Naive thymus-derived CD4-positive, alpha-beta T cell (primary cell): ENCODE data around the gene MVK. TPM values are rescaled to one million over a fixed set of nuclear protein-coding genes. Genes with fewer than 3 reads are reported as not detected.

Source experiments
- ATAC-seq: fragments of 150-1000 bp; cut with Tn5 transposase; 2 replicates; pipeline ENCODE4 v1.10.0; 2021; ENCODE audit warnings: mild to moderate bottlenecking, moderate library complexity
- CTCF ChIA-PET: fragments of 350-600 bp; sonication (Branson Sonifier 250); formaldehyde crosslinking; loops from one replicate; lab custom pipeline; 2021; ENCODE audit warnings: antibody characterized with exemption; lab: Charles Lee
- POLR2A ChIA-PET: fragments of 350-600 bp; sonication (Branson Sonifier 250); formaldehyde crosslinking; loops from one replicate; lab custom pipeline; 2021; ENCODE audit warnings: antibody characterized with exemption, inconsistent platforms; lab: Charles Lee
- DNase-seq, 9 donors: peaks; one replicate each; pipeline versions ENCODE4 v3.0.0 to v3.0.0-alpha.2; 2020 to 2022; ENCODE audit warnings: mixed read lengths in 1 of 9
- H3K27ac ChIP-seq: one replicate; pipeline ENCODE4 v1.7.0; 2013; ENCODE audit warnings: mild to moderate bottlenecking, low read depth, low read length, moderate library complexity
- H3K27me3 ChIP-seq, 2 donors: one replicate each; pipeline ENCODE4 v1.7.0; 2013; ENCODE audit warnings: low read length in 2 of 2, mild to moderate bottlenecking in 2 of 2, moderate library complexity in 2 of 2; ENCODE audit not compliant: control insufficient read depth in 2 of 2, insufficient read depth in 2 of 2
- H3K36me3 ChIP-seq, 3 experiments: 1 replicate in 2 of 3; 2 replicates in 1 of 3; pipeline ENCODE4 v1.7.0; 2013; ENCODE audit warnings: low read length in 3 of 3, mild to moderate bottlenecking in 3 of 3, moderate library complexity in 1 of 3; ENCODE audit not compliant: insufficient read depth in 3 of 3, control insufficient read depth in 2 of 3
- H3K4me1 ChIP-seq, 2 donors: one replicate each; pipeline ENCODE4 v1.7.0; 2013; ENCODE audit warnings: low read length in 2 of 2, mild to moderate bottlenecking in 2 of 2, moderate library complexity in 1 of 2; ENCODE audit not compliant: control insufficient read depth in 2 of 2, insufficient read depth in 2 of 2
- H3K4me3 ChIP-seq: 2 replicates; pipeline ENCODE4 v1.7.0; 2013; ENCODE audit warnings: mild to moderate bottlenecking, low read length
- H3K9me3 ChIP-seq, 3 experiments: 1 replicate in 2 of 3; 2 replicates in 1 of 3; pipeline ENCODE4 v1.7.0; 2013; ENCODE audit warnings: low read length in 3 of 3; ENCODE audit not compliant: control insufficient read depth in 2 of 3
- H3K27ac Mint-ChIP-seq, 9 donors: one replicate each; pipeline ENCODE4 v1.8.0; 2020 to 2022; ENCODE audit warnings: mixed read lengths in 9 of 9, mild to moderate bottlenecking in 8 of 9, moderate library complexity in 5 of 9, inconsistent platforms in 2 of 9
- H3K27me3 Mint-ChIP-seq, 5 donors: one replicate each; pipeline ENCODE4 v1.8.0; 2021 to 2022; ENCODE audit warnings: mixed read lengths in 5 of 5, mild to moderate bottlenecking in 1 of 5
- H3K36me3 Mint-ChIP-seq, 5 donors: one replicate each; pipeline ENCODE4 v1.8.0; 2020 to 2022; ENCODE audit warnings: mixed read lengths in 5 of 5, mild to moderate bottlenecking in 3 of 5, inconsistent platforms in 1 of 5
- H3K4me1 Mint-ChIP-seq, 7 donors: one replicate each; pipeline ENCODE4 v1.8.0; 2020 to 2022; ENCODE audit warnings: mixed read lengths in 7 of 7, mild to moderate bottlenecking in 3 of 7, inconsistent platforms in 1 of 7
- H3K4me3 Mint-ChIP-seq, 10 donors: one replicate each; pipeline ENCODE4 v1.8.0; 2020 to 2022; ENCODE audit warnings: mild to moderate bottlenecking in 10 of 10, mixed read lengths in 10 of 10, moderate library complexity in 6 of 10, inconsistent platforms in 2 of 10
- H3K9me3 Mint-ChIP-seq, 11 donors: one replicate each; pipeline ENCODE4 v1.8.0; 2020 to 2022; ENCODE audit warnings: mixed read lengths in 11 of 11, mild to moderate bottlenecking in 4 of 11, inconsistent platforms in 1 of 11, moderate library complexity in 1 of 11
- intact Hi-C, 2 donors: fragments of 100-400 bp; cut with micrococcal nuclease; formaldehyde crosslinking; loops; one replicate each; pipeline ENCODE4 v1.15.1; 2023
- polyA plus RNA-seq, 2 donors: library from polyadenylated mRNA; unstranded; fragments of 300-500 nt; fragmentation: Illumina TruSeq; gene quantifications; one replicate each; pipeline ENCODE4 v1.2.3, GENCODE V29; 2021
- total RNA-seq, 6 experiments: library from RNA in 5 of 6; stranded (reverse) in 5 of 6; gene quantifications; 1 replicate in 5 of 6; 2 replicates in 1 of 6; pipeline ENCODE4 v1.2.3 and lab custom pipeline; 2021 to 2026

The MVK gene
- total and polyA plus RNA-seq, 7 experiments from 2014 or later, result 1.7 to 14.8 (median 11.7) TPM

DNA sequence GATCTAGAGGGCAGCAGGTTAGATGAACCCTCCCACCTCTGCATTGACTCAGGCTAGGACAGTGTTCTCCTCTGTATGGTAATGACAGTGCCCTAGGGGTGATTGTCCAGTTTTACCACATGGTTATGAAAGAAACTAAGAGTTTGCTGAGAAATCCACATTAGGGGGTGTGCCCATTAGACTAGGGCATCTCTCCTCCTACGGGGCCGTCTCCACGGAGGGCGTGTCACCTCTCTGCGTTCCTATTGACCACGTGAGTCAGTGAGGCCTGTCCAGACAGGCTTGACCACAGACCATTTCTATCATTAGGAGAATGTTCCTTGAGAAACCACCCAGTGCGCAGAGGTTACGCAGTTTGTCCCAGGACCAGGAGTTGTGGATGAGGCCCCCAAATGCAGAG lies 8.3 kb downstream of the MVK start:
- H3K27ac ChIP-seq, result no peak overlapping the region
- intact Hi-C loops, result no loop called here
- Mint-ChIP-seq H3K36me3 (peaks cover 3 to 62% (median 12%) of the 10 kb centered on the region in 5 donors), H3K27ac (no peak overlapping the region), H3K9me3 (no peaks in the 10 kb centered on the region), H3K27me3 (no peaks in the 10 kb centered on the region), H3K4me1 (peaks cover 0 to 2% (median 0%) of the 10 kb centered on the region in 7 donors), H3K4me3 (no peak overlapping the region)
- DNase-seq, result no peak
- CTCF ChIA-PET, result no interaction called here
- POLR2A ChIA-PET, result no interaction called here
- H3K27me3 ChIP-seq, result no peaks in the 10 kb centered on the region
- no peak overlapping the region for H3K4me3 ChIP-seq
- ATAC-seq, result no peak
- no peaks in the 10 kb centered on the region for H3K4me1 ChIP-seq
- no peaks in the 10 kb centered on the region for H3K9me3 ChIP-seq
- peaks cover 0 to 74% (median 4%) of the 10 kb centered on the region in 3 experiments for H3K36me3 ChIP-seq

DNA sequence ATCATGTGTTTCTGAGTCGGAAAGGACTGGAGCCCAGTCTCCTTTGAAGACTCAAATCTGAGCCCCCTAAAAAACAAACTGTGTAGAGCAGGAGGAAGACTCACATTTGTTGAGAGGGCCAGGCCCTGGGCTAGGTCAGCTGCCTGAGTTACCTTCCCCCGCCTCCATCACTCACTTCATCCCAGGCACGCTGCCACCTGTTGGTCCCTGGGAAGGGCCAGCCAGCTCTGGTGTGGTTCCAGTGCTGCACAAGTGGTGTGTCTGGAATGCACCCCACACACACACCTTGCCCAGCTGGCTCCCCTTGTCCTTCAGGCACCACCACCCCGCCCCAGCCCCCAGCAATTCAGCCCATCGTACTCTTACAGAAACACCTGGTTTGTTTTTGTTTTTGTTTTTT lies 9.0 kb downstream of the MVK start:
- CTCF ChIA-PET, result no interaction called here

DNA sequence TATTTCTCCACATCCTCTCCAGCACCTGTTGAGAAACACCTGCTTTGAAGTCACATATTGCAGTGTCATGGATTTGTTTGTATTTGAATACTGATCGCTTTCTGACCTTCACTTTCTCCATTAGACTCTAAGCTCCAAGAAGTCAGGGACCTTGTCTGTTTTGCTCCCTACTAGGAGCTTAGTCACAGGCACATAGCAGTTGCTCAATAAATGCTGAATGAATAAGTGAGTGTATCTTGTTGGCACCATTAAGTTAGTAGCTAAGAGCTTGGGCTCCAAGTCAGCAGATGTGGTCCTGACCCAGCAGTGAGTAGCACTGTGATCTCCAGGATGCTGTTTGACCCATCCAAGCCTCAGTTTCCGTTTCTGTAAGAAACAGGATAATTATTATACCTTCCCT lies 10.1 kb downstream of the MVK start:
- ATAC-seq (no peak), DNase-seq (no peak)
- ChIA-PET POLR2A (interaction anchor here (1.1 kb wide), 1 partner anchor 40 kb away, joined by 3 read pairs; no protein-coding TSS in a partner anchor), CTCF (no interaction called here)
- Histone ChIP-seq H3K4me1 (no peaks in the 10 kb centered on the region), H3K27me3 (no peaks in the 10 kb centered on the region), H3K27ac (no peak overlapping the region), H3K9me3 (no peaks in the 10 kb centered on the region), H3K4me3 (no peak overlapping the region), H3K36me3 (peaks cover 0 to 75% (median 4%) of the 10 kb centered on the region in 3 experiments)
- H3K27ac Mint-ChIP-seq, result no peak overlapping the region
- H3K27me3 Mint-ChIP-seq, result no peaks in the 10 kb centered on the region
- no peaks in the 10 kb centered on the region for H3K9me3 Mint-ChIP-seq
- H3K4me1 Mint-ChIP-seq, result peaks cover 0 to under 1% (median 0%) of the 10 kb centered on the region in 7 donors
- intact Hi-C loops, result no loop called here
- H3K36me3 Mint-ChIP-seq, result peaks cover 4 to 59% (median 12%) of the 10 kb centered on the region in 5 donors
- no peak overlapping the region for H3K4me3 Mint-ChIP-seq

More for the DNA sequence above, 9.0 kb downstream of the MVK start:
- POLR2A ChIA-PET, result interaction anchor here (1.1 kb wide), 1 partner anchor 39 kb away, joined by 3 read pairs; no protein-coding TSS in a partner anchor
- Histone ChIP-seq H3K36me3 (peaks cover 0 to 74% (median 4%) of the 10 kb centered on the region in 3 experiments), H3K27ac (no peak overlapping the region), H3K4me1 (no peaks in the 10 kb centered on the region), H3K27me3 (no peaks in the 10 kb centered on the region), H3K9me3 (no peaks in the 10 kb centered on the region), H3K4me3 (no peak overlapping the region)
- ATAC-seq (no peak), DNase-seq (no peak)
- Mint-ChIP-seq H3K9me3 (no peaks in the 10 kb centered on the region), H3K36me3 (peaks cover 1 to 57% (median 12%) of the 10 kb centered on the region in 5 donors), H3K4me1 (peaks cover 0 to 2% (median 0%) of the 10 kb centered on the region in 7 donors), H3K27ac (no peak overlapping the region), H3K4me3 (no peak overlapping the region), H3K27me3 (no peaks in the 10 kb centered on the region)
- intact Hi-C loops, result no loop called here

DNA sequence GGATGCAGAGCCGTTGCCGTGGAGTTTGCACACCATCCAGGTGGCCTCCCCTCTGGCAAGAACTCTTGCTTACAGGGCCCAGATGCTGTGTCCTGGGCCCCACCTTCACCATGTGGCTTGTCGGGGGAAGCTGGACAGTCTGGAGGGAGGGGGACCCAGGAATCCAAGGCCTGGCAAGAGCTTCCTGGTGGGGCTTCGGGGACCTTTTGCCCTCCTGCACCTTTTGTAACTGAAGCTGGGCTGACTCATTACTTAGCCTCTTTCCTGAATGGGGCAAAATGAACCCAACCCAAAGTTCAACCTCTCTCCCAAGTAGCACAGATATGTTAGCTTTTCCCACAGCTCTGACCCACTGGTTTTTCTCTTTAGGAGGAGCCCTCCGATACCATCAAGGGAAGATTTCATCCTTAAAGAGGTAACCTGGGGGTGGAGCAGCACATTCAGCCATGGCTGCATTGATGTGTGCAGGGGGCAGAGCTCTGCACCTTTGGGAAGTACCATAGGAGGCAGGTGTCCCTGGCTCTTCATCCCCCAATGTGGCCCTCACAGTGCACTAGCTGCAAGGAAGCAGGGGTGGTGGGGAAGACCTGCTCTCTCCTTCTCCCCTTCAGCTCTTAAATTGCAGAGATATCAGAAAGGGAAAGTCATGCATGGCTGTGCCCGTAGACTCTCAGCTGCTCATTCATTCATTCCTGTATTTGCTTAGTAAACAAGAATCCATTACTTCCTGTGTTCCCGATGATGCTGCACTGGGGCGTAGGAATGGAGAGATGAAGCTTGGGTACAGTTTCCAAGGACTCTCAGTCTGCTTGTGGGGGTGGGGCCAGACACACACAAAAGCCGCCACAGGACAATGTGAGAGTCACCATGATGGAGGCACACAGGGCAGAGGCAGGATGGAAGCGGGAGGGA lies 13.0 kb downstream of the MVK start:
- ATAC-seq (no peak), DNase-seq (no peak)
- H3K36me3 ChIP-seq, result peaks cover 0 to 65% (median 4%) of the 10 kb centered on the region in 3 experiments
- ChIA-PET CTCF (interaction anchor here (0.6 to 2.3 kb wide), 2 partner anchors 11 to 539 kb away, joined by 3 to 6 read pairs; no protein-coding TSS in a partner anchor), POLR2A (interaction anchor here (0.7 kb wide), 1 partner anchor 12 kb away, joined by 3 read pairs; no protein-coding TSS in a partner anchor)
- H3K4me3 ChIP-seq, result no peak overlapping the region
- H3K4me1 ChIP-seq, result no peaks in the 10 kb centered on the region
- Mint-ChIP-seq H3K27me3 (no peaks in the 10 kb centered on the region), H3K36me3 (peaks cover 0 to 46% (median 7%) of the 10 kb centered on the region in 5 donors), H3K9me3 (no peaks in the 10 kb centered on the region), H3K4me3 (no peak overlapping the region), H3K27ac (no peak overlapping the region), H3K4me1 (no peaks in the 10 kb centered on the region)
- H3K27ac ChIP-seq, result no peak overlapping the region
- intact Hi-C loops, result no loop called here
- no peaks in the 10 kb centered on the region for H3K27me3 ChIP-seq
- H3K9me3 ChIP-seq, result no peaks in the 10 kb centered on the region

DNA sequence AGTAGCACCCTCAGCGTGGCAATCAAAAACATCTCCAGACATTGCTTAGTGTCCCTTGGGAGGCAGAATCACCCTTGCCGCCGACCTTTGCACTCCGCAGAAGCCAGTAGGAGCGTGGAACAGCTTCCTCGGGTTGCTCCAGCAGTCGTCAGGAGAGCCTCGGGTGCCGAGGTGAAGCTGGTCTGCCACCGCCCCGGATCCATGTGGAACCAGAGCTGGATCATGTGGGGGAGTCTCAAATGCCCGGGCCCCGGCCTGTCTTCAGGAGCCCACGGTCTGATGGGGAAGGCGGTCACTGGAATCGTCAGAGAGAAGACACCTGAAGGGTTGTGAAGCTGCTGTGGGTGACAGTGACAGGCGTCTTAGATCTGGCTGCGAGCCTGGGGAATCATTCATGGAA lies 14.3 kb downstream of the MVK start:
- peaks cover 0 to 65% (median 7%) of the 10 kb centered on the region in 3 experiments for H3K36me3 ChIP-seq
- ChIA-PET POLR2A (no interaction called here), CTCF (interaction anchor here (0.9 kb wide), 1 partner anchor 9 kb away, joined by 5 read pairs; no protein-coding TSS in a partner anchor)
- peak overlapping the region in 1 of 9 donors; percentile 16 for H3K27ac Mint-ChIP-seq
- H3K4me3 ChIP-seq, result no peak overlapping the region
- H3K27me3 ChIP-seq, result no peaks in the 10 kb centered on the region
- intact Hi-C loops, result no loop called here
- H3K4me1 Mint-ChIP-seq, result no peaks in the 10 kb centered on the region
- H3K27me3 Mint-ChIP-seq, result no peaks in the 10 kb centered on the region
- H3K36me3 Mint-ChIP-seq, result peaks cover 0 to 41% (median 4%) of the 10 kb centered on the region in 5 donors
- no peaks in the 10 kb centered on the region for H3K9me3 ChIP-seq
- no peaks in the 10 kb centered on the region for H3K4me1 ChIP-seq
- no peaks in the 10 kb centered on the region for H3K9me3 Mint-ChIP-seq
- no peak overlapping the region for H3K4me3 Mint-ChIP-seq
- no peak for DNase-seq
- no peak for ATAC-seq
- H3K27ac ChIP-seq, result no peak overlapping the region

DNA sequence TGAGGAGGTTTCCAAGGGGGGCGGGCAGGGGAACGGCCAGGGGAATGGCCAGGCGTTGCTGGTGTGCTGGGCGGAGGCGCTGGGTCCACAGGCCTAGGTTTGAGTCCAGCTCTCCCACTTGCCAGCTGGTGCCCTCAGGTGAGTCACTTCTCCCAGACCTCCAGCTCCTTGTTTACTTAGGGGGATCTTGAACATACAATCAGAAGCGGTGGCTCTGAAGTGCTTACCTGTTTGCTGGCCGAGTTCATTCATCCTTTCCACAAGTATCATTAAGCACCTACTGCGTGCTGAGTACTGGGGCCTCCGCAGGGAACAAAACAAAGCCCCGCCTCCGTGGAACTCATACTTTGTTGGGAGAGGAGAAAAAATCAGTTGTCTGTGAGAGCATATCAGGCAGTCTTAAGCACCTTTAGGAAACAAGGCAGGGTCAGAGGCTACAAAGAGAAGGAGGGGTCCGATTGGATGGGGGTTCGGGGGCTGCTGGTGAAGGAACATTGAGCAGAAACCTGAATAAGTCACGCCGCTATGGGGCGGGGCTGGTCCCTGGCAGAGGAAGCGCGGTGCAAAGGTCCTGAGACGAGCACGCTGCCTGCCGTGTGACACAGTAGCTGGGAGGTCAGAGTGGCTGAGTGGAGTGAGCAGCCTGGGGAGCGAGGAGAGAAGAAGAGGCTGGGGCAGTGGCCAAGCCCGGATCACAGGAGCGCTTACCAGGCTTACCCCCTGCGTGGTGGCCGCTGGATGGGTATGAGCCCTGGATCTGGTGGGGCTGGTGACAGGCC lies 15.1 kb downstream of the MVK start:
- Mint-ChIP-seq H3K4me1 (no peaks in the 10 kb centered on the region), H3K36me3 (peaks cover 0 to 40% (median 4%) of the 10 kb centered on the region in 5 donors), H3K27ac (no peak overlapping the region), H3K4me3 (no peak overlapping the region), H3K27me3 (no peaks in the 10 kb centered on the region), H3K9me3 (no peaks in the 10 kb centered on the region)
- H3K36me3 ChIP-seq, result peaks cover 0 to 64% (median 7%) of the 10 kb centered on the region in 3 experiments
- DNase-seq (no peak), ATAC-seq (no peak)
- ChIA-PET POLR2A (no interaction called here), CTCF (interaction anchor here (0.9 kb wide), 1 partner anchor 8 kb away, joined by 5 read pairs; no protein-coding TSS in a partner anchor)
- no peaks in the 10 kb centered on the region for H3K9me3 ChIP-seq
- intact Hi-C loops, result no loop called here
- no peak overlapping the region for H3K4me3 ChIP-seq
- no peak overlapping the region for H3K27ac ChIP-seq
- no peaks in the 10 kb centered on the region for H3K27me3 ChIP-seq
- no peaks in the 10 kb centered on the region for H3K4me1 ChIP-seq
